GM12878 (cell line): ENCODE results near the gene LYG1. TPM values are rescaled to one million over a fixed set of nuclear protein-coding genes. Genes with fewer than 3 reads are reported as not detected.

ENCODE experiments used
- ATAC-seq: fragments of 200-7000 bp; cut with Tn5 transposase; 3 replicates; pipeline ENCODE4 v1.9.1; 2020; ENCODE audit warnings: mild to moderate bottlenecking, moderate library complexity
- BruUV-seq: library from RNA; stranded (reverse); fragments of 400-500 nt; replicated peaks from 2 replicates; lab custom pipeline; 2021; lab: Mats Ljungman, UMichigan
- CTCF ChIA-PET: fragments of 300-600 bp; sonication (Branson Sonifier 250); formaldehyde crosslinking; extraction: SDS; loops from one replicate; lab custom pipeline; 2021; ENCODE audit warnings: inconsistent platforms; lab: Yijun Ruan, JAX
- POLR2A ChIA-PET: fragments of 350-600 bp; formaldehyde crosslinking; extraction: SDS; loops from one replicate; lab custom pipeline; 2021; ENCODE audit warnings: inconsistent platforms; lab: Charles Lee
- RAD21 ChIA-PET: fragments of 300-600 bp; sonication (Branson Sonifier 250); formaldehyde crosslinking; loops from one replicate; lab custom pipeline; 2023; ENCODE audit warnings: antibody characterized with exemption; ENCODE audit not compliant: unreplicated experiment; lab: Charles Lee
- SMC1A ChIA-PET: fragments of 300-600 bp; sonication (Branson Sonifier 250); formaldehyde crosslinking; loops from one replicate; lab custom pipeline; 2023; ENCODE audit not compliant: unreplicated experiment, uncharacterized antibody; lab: Charles Lee
- DNase-seq: peaks from one replicate; pipeline ENCODE4 v3.0.0-alpha.2; 2011; ENCODE audit warnings: low read depth, low spot score
- FAIRE-seq: peaks from 3 replicates; lab custom pipeline; 2011; peaks lifted over from hg19 to GRCh38; lab: Jason Lieb, UNC
- H2AFZ ChIP-seq: 2 replicates; pipeline ENCODE4 v1.6.0; 2011; ENCODE audit warnings: low read depth, low read length, control low read depth; ENCODE audit not compliant: control insufficient read depth
- H3K27ac ChIP-seq: 2 replicates; pipeline ENCODE4 v1.5.1; 2011; ENCODE audit warnings: control low read depth; ENCODE audit not compliant: control insufficient read depth, insufficient read depth
- H3K27me3 ChIP-seq, 2 experiments: replicated peaks in 1 of 2; 2 replicates each; pipeline versions ENCODE4 v1.6.0 to v1.6.1; 2011; ENCODE audit warnings: low read length in 1 of 2; ENCODE audit not compliant: control insufficient read depth in 2 of 2, insufficient read depth in 2 of 2
- H3K36me3 ChIP-seq, 2 experiments: 2 replicates each; pipeline ENCODE4 v1.5.1; 2011; ENCODE audit warnings: low read length in 1 of 2; ENCODE audit not compliant: control insufficient read depth in 2 of 2, insufficient read depth in 2 of 2
- H3K4me1 ChIP-seq: 2 replicates; pipeline ENCODE4 v1.6.1; 2011; ENCODE audit warnings: mild to moderate bottlenecking, low read length, moderate library complexity, mixed read lengths; ENCODE audit not compliant: control insufficient read depth, insufficient read depth
- H3K4me2 ChIP-seq: 2 replicates; pipeline ENCODE4 v1.6.0; 2011; ENCODE audit warnings: control low read depth; ENCODE audit not compliant: control insufficient read depth, insufficient read depth
- H3K4me3 ChIP-seq: fragments of 200-600 bp; sonication (generic); 2 replicates; pipeline ENCODE4 v1.5.1; 2016
- H3K79me2 ChIP-seq: 2 replicates; pipeline ENCODE4 v1.6.0; 2011; ENCODE audit warnings: low read length; ENCODE audit not compliant: control insufficient read depth, insufficient read depth
- H3K9ac ChIP-seq: 2 replicates; pipeline ENCODE4 v1.8.0; 2011; ENCODE audit warnings: low read length, control low read depth, mixed read lengths; ENCODE audit not compliant: control insufficient read depth, insufficient read depth
- H3K9me3 ChIP-seq: replicated peaks from 3 replicates; pipeline ENCODE4 v1.5.1; 2011; ENCODE audit warnings: mild to moderate bottlenecking, low read length; ENCODE audit not compliant: control insufficient read depth, insufficient read depth
- H4K20me1 ChIP-seq: 2 replicates; pipeline ENCODE4 v1.6.0; 2011; ENCODE audit not compliant: control insufficient read depth, insufficient read depth
- BMI1 ChIP-seq: fragments of 450-650 bp; IDR thresholded peaks from 2 replicates; pipeline ENCODE4 v1.6.1; 2016; ENCODE audit warnings: mild to moderate bottlenecking, moderate library complexity, borderline replicate concordance
- CBX3 ChIP-seq: fragments of 200-600 bp; sonication (generic); IDR thresholded peaks from 2 replicates; pipeline ENCODE4 v1.6.1; 2016; ENCODE audit warnings: low read depth, borderline replicate concordance
- CHD4 ChIP-seq: fragments of 200-600 bp; sonication (generic); IDR thresholded peaks from 2 replicates; pipeline ENCODE4 v1.6.1; 2016; ENCODE audit warnings: mild to moderate bottlenecking
- EGR1 ChIP-seq, 2 experiments: IDR thresholded peaks; 1 replicate in 1 of 2; 2 replicates in 1 of 2; pipeline ENCODE4 v1.6.1; 2011 to 2012; ENCODE audit warnings: low read depth in 2 of 2, low read length in 2 of 2, borderline replicate concordance in 1 of 2, mild to moderate bottlenecking in 1 of 2, moderate library complexity in 1 of 2
- EP300 ChIP-seq, 2 experiments: fragments of 150-350 bp in 1 of 2; IDR thresholded peaks; 2 replicates each; pipeline ENCODE4 v1.6.1; 2011 to 2012; ENCODE audit warnings: low read depth in 2 of 2, low read length in 2 of 2, borderline replicate concordance in 1 of 2, improper control_type of control experiment in 1 of 2, inconsistent platforms in 1 of 2; ENCODE audit not compliant: control insufficient read depth in 1 of 2
- JUND ChIP-seq: IDR thresholded peaks from 2 replicates; pipeline ENCODE4 v1.6.1; 2012; ENCODE audit warnings: low read depth, mild to moderate bottlenecking, low read length, improper control_type of control experiment, moderate library complexity
- KDM1A ChIP-seq: fragments of 200-600 bp; sonication (generic); IDR thresholded peaks from 2 replicates; pipeline ENCODE4 v1.6.1; 2016; ENCODE audit warnings: borderline replicate concordance
- KLF5 ChIP-seq: fragments of 450-650 bp; IDR thresholded peaks from 2 replicates; pipeline ENCODE4 v1.6.1; 2014; ENCODE audit warnings: mild to moderate bottlenecking; ENCODE audit not compliant: partially characterized antibody
- MYC ChIP-seq: IDR thresholded peaks from 2 replicates; pipeline ENCODE4 v1.6.1; 2011; ENCODE audit warnings: mild to moderate bottlenecking, low read length, moderate library complexity, inconsistent platforms; ENCODE audit not compliant: insufficient read depth, insufficient replicate concordance, insufficient read length, severe bottlenecking
- NR2F1 ChIP-seq: fragments of 450-650 bp; conservative IDR thresholded peaks from 2 replicates; pipeline ENCODE4 v1.6.1; 2017; ENCODE audit warnings: mild to moderate bottlenecking
- PML ChIP-seq: IDR thresholded peaks from 2 replicates; pipeline ENCODE4 v1.6.1; 2012; ENCODE audit warnings: low read length, inconsistent platforms
- POLR2A ChIP-seq: IDR thresholded peaks from 2 replicates; pipeline ENCODE4 v1.6.1; 2011; ENCODE audit warnings: low read depth, mild to moderate bottlenecking, low read length
- RELB ChIP-seq: fragments of 450-650 bp; IDR thresholded peaks from 2 replicates; pipeline ENCODE4 v1.6.1; 2017; ENCODE audit warnings: low read depth, mild to moderate bottlenecking, moderate library complexity
- SMAD1 ChIP-seq: fragments of 450-650 bp; IDR thresholded peaks from 2 replicates; pipeline ENCODE4 v1.6.1; 2018; ENCODE audit warnings: mild to moderate bottlenecking, low read depth; ENCODE audit not compliant: partially characterized antibody
- STAT1 ChIP-seq: fragments of 450-650 bp; conservative IDR thresholded peaks from 2 replicates; pipeline ENCODE4 v1.6.1; 2014; ENCODE audit warnings: antibody characterized with exemption, mild to moderate bottlenecking
- TAF1 ChIP-seq: IDR thresholded peaks from 2 replicates; pipeline ENCODE4 v1.6.1; 2011; ENCODE audit warnings: mild to moderate bottlenecking, low read depth, low read length, borderline replicate concordance
- TBL1XR1 ChIP-seq: IDR thresholded peaks from 2 replicates; pipeline ENCODE4 v1.6.1; 2012; ENCODE audit warnings: low read depth, low read length, improper control_type of control experiment
- YY1 ChIP-seq: IDR thresholded peaks from 2 replicates; pipeline ENCODE4 v1.6.1; 2011; ENCODE audit warnings: low read depth, mild to moderate bottlenecking, low read length
- ZBTB40 ChIP-seq: fragments of 450-650 bp; IDR thresholded peaks from 2 replicates; pipeline ENCODE4 v1.6.1; 2016; ENCODE audit warnings: mild to moderate bottlenecking, moderate library complexity, borderline replicate concordance
- WGBS: methylation state at CpG from one replicate; pipeline ENCODE4 v1.1.6; 2016; ENCODE audit warnings: low lambda C conversion rate; ENCODE audit not compliant: insufficient replicate concordance, insufficient coverage; ENCODE audit errors: missing lambda C conversion rate; 5-methylcytosine and 5-hydroxymethylcytosine counted together
- in situ Hi-C: fragments of 300-500 bp; cut with MboI; formaldehyde crosslinking; loops from 9 replicates; pipeline ENCODE4 v1.14.3; 2018; ENCODE audit warnings: mixed read lengths
- intact Hi-C: fragments of 100-400 bp; cut with micrococcal nuclease; formaldehyde crosslinking; loops from one replicate; pipeline ENCODE4 v1.14.2; 2022; ENCODE audit not compliant: unreplicated experiment
- polyA plus RNA-seq, 11 experiments: library from polyadenylated mRNA; depleted of rRNA in 4 of 11; unstranded in 6 of 11; stranded (reverse) in 5 of 11; fragments of >200 nt; fragmentation: Nextera tagmentation in 4 of 11; fragmentation: Illumina TruSeq in 1 of 11; extraction: Ambion mirVana in 4 of 11; extraction: Trizol in 1 of 11; gene quantifications; 1 replicate in 1 of 11; 2 replicates in 10 of 11; pipeline versions ENCODE4 v1.2.1 to v1.2.3, GENCODE V29; 2011 to 2016; ENCODE audit warnings: inconsistent platforms in 2 of 11, missing spikeins in 2 of 11, low read depth in 1 of 11
- total RNA-seq, 4 experiments: library from RNA; depleted of rRNA in 3 of 4; stranded (reverse); fragments of >200 nt in 3 of 4; fragmentation: Illumina TruSeq in 1 of 4; extraction: Trizol in 1 of 4; gene quantifications; 2 replicates each; pipeline versions ENCODE4 v1.2.1 to v1.2.3, GENCODE V29; 2013 to 2021

LYG1 gene
- total and polyA plus RNA-seq, 10 of the 15 experiments (the other 5 are each of a cell fraction or from before 2014, with no cell fraction given): 0.27 to 1.3 (median 0.79) TPM; not detected in 1

- H3K9ac ChIP-seq: no peak overlapping the region
- ChIA-PET POLR2A (interaction anchor here (0.6 kb wide), 1 partner anchor 42 kb away, joined by 3 read pairs; no protein-coding TSS in a partner anchor), RAD21 (no interaction called here), CTCF (no interaction called here), SMC1A (no interaction called here)
- no peaks in the 10 kb centered on the region for H3K9me3 ChIP-seq
- H2AFZ ChIP-seq: no peak overlapping the region
- DNase-seq (no peak), ATAC-seq (no peak), FAIRE-seq (no peak)
- H3K27me3 ChIP-seq: no peaks in the 10 kb centered on the region
- H3K4me2 ChIP-seq: no peak overlapping the region
- no peak overlapping the region for H3K27ac ChIP-seq
- 58% methylated on average over 2 of the region's 2 CpGs for WGBS
- H3K79me2 ChIP-seq: no peaks in the 10 kb centered on the region
- H3K4me1 ChIP-seq: no peaks in the 10 kb centered on the region
- intact Hi-C loops (no loop called here), in situ Hi-C loops (no loop called here)
- no peaks in the 10 kb centered on the region for H3K36me3 ChIP-seq
- no peak overlapping the region for H3K4me3 ChIP-seq
- TF ChIP-seq JUND: no peak
- no peak for TF ChIP-seq EP300 (IDR thresholded peaks at IDR 0.05; ENCODE audit: borderline replicate concordance in 1 of 2, control insufficient read depth in 1 of 2, low read depth in 2 of 2, low read length in 2 of 2)
- TF ChIP-seq STAT1: no peak
- TF ChIP-seq KLF5: no peak
- no peak for TF ChIP-seq POLR2A
- TF ChIP-seq EGR1 (IDR thresholded peaks at IDR 0.05; ENCODE audit: borderline replicate concordance in 1 of 2, low read depth in 2 of 2, low read length in 2 of 2): no peak
- no peak for TF ChIP-seq PML
- TF ChIP-seq ZBTB40: no peak
- no peak for TF ChIP-seq BMI1
- no peak for TF ChIP-seq NR2F1
- no peak for TF ChIP-seq MYC
- no peak for TF ChIP-seq CHD4
- no peak for TF ChIP-seq TBL1XR1
- TF ChIP-seq SMAD1: no peak
- no peak for TF ChIP-seq CBX3
- TF ChIP-seq YY1: no peak
- no peak for TF ChIP-seq TAF1
- TF ChIP-seq KDM1A: no peak
- no peak for TF ChIP-seq RELB
- no TSS peak for BruUV-seq
- H4K20me1 ChIP-seq: no peaks in the 10 kb centered on the region
These were observed 44.3 kb downstream of the LYG1 start for GRCh38 chr2:99256677-99257076.
